Measurements from ENCODE around the gene PTH1R. TPM values are rescaled to one million over a fixed set of nuclear protein-coding genes. Genes with fewer than 3 reads are reported as not detected.

Gene PTH1R
- total and polyA plus RNA-seq, 10 of the 15 experiments (the other 5 are each of a cell fraction or from before 2014, with no cell fraction given), result not detected

DNA sequence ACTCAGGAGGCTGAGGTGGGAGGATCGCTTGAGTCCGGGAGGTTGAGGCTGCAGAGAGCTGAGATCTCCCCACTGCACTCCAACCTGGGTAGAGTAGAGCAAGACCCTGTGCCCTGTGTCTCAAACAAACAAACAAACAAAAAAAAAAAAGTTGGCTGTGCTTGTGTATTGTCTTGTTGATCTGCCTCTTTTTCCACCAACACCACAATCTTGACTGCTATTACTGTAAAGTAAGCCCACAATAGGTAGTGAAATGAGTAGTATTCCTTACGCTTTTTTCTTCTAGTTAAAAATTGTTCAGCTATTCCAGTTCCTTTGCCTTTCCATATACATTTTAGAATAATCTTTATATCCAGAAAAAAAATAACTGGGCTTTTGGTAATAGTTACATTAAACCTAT lies 35.5 kb downstream of the PTH1R start:
- in situ Hi-C loops (cut with MboI) (no loop called here), intact Hi-C loops (cut with micrococcal nuclease; ENCODE audit: unreplicated experiment) (no loop called here)
- no TSS peak for BruUV-seq (replicated peaks)
- Histone ChIP-seq H4K20me1 (ENCODE audit: control insufficient read depth, insufficient read depth) (no peaks in the 10 kb centered on the region), H3K9ac (ENCODE audit: control insufficient read depth, insufficient read depth, low read length) (no peak overlapping the region), H3K79me2 (ENCODE audit: control insufficient read depth, insufficient read depth, low read length) (no peaks in the 10 kb centered on the region), H3K4me1 (ENCODE audit: control insufficient read depth, insufficient read depth, low read length) (peaks cover 5% of the 10 kb centered on the region), H3K4me2 (ENCODE audit: control insufficient read depth, insufficient read depth) (no peak overlapping the region), H3K4me3 (no peak overlapping the region), H3K36me3 (ENCODE audit: control insufficient read depth in 2 of 2, insufficient read depth in 2 of 2, low read length in 1 of 2) (peaks cover 2 to 15% of the 10 kb centered on the region in 2 experiments; a peak in 3 of 4 replicates), H2AFZ (ENCODE audit: control insufficient read depth, low read depth, low read length) (no peak overlapping the region), H3K27me3 (replicated peaks in 1 of 2; ENCODE audit: control insufficient read depth in 2 of 2, insufficient read depth in 2 of 2, low read length in 1 of 2) (no peaks in the 10 kb centered on the region), H3K27ac (ENCODE audit: control insufficient read depth, insufficient read depth) (no peak overlapping the region), H3K9me3 (replicated peaks; ENCODE audit: control insufficient read depth, insufficient read depth, low read length) (peaks cover 6% of the 10 kb centered on the region; the same call in 2 of the 3 replicates)
- ChIA-PET RAD21 (ENCODE audit: unreplicated experiment) (interaction anchor here (0.8 to 1.7 kb wide), 4 partner anchors 10 to 85 kb away, joined by 3 to 5 read pairs (median 4); no protein-coding TSS in a partner anchor), CTCF (interaction anchor here (0.6 to 3.9 kb wide), 9 partner anchors 11 to 1107 kb away, joined by 3 to 15 read pairs (median 4); no protein-coding TSS in a partner anchor), POLR2A (interaction anchor here (0.6 to 0.7 kb wide), 2 partner anchors 26 to 309 kb away, joined by 7 read pairs; no protein-coding TSS in a partner anchor), SMC1A (ENCODE audit: uncharacterized antibody, unreplicated experiment) (interaction anchor here (0.6 to 1.5 kb wide), 8 partner anchors 18 to 424 kb away, joined by 3 to 4 read pairs (median 3); no protein-coding TSS in a partner anchor)
- TF ChIP-seq BCL11A (IDR thresholded peaks at IDR 0.05; ENCODE audit: low read depth, low read length) (0 out of 2 replicates have a peak, but pooled peaks have one; percentile 38), HDAC6 (IDR thresholded peaks at IDR 0.05; ENCODE audit: unreplicated experiment) (no peak), TCF7 (IDR thresholded peaks at IDR 0.05; ENCODE audit: borderline replicate concordance) (no peak), JUNB (IDR thresholded peaks at IDR 0.05) (peak; percentile 71), HDGF (IDR thresholded peaks at IDR 0.05) (no peak), MEF2A (IDR thresholded peaks at IDR 0.05; ENCODE audit: insufficient read depth, low read depth, low read length) (0 out of 2 replicates have a peak, but pooled peaks have one; percentile 37), IRF4 (IDR thresholded peaks at IDR 0.05; ENCODE audit: low read depth, low read length) (peak; percentile 68; the same call in 1 of the 2 replicates), RFX5 (IDR thresholded peaks at IDR 0.05; ENCODE audit: low read depth, low read length) (no peak), CHD4 (IDR thresholded peaks at IDR 0.05) (no peak), ZNF384 (IDR thresholded peaks at IDR 0.05; ENCODE audit: borderline replicate concordance, low read depth, low read length) (0 out of 2 replicates have a peak, but pooled peaks have one; percentile 24), RUNX3 (IDR thresholded peaks at IDR 0.05; ENCODE audit: low read length) (peak; percentile 87), NBN (IDR thresholded peaks at IDR 0.05) (no peak), IKZF2 (IDR thresholded peaks at IDR 0.05) (no peak), NFIC (IDR thresholded peaks at IDR 0.05; ENCODE audit: low read depth, low read length) (no peak)
- TF ChIP-seq, protein P1, sequence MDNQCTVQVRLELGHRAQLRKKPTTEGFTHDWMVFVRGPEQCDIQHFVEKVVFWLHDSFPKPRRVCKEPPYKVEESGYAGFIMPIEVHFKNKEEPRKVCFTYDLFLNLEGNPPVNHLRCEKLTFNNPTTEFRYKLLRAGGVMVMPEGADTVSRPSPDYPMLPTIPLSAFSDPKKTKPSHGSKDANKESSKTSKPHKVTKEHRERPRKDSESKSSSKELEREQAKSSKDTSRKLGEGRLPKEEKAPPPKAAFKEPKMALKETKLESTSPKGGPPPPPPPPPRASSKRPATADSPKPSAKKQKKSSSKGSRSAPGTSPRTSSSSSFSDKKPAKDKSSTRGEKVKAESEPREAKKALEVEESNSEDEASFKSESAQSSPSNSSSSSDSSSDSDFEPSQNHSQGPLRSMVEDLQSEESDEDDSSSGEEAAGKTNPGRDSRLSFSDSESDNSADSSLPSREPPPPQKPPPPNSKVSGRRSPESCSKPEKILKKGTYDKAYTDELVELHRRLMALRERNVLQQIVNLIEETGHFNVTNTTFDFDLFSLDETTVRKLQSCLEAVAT (IDR thresholded peaks at IDR 0.05), result no peak
- TF ChIP-seq, protein P2, sequence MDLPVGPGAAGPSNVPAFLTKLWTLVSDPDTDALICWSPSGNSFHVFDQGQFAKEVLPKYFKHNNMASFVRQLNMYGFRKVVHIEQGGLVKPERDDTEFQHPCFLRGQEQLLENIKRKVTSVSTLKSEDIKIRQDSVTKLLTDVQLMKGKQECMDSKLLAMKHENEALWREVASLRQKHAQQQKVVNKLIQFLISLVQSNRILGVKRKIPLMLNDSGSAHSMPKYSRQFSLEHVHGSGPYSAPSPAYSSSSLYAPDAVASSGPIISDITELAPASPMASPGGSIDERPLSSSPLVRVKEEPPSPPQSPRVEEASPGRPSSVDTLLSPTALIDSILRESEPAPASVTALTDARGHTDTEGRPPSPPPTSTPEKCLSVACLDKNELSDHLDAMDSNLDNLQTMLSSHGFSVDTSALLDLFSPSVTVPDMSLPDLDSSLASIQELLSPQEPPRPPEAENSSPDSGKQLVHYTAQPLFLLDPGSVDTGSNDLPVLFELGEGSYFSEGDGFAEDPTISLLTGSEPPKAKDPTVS (IDR thresholded peaks at IDR 0.05; ENCODE audit: low read depth, low read length), result no peak
- TF ChIP-seq, protein P3, sequence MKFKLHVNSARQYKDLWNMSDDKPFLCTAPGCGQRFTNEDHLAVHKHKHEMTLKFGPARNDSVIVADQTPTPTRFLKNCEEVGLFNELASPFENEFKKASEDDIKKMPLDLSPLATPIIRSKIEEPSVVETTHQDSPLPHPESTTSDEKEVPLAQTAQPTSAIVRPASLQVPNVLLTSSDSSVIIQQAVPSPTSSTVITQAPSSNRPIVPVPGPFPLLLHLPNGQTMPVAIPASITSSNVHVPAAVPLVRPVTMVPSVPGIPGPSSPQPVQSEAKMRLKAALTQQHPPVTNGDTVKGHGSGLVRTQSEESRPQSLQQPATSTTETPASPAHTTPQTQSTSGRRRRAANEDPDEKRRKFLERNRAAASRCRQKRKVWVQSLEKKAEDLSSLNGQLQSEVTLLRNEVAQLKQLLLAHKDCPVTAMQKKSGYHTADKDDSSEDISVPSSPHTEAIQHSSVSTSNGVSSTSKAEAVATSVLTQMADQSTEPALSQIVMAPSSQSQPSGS (IDR thresholded peaks at IDR 0.05; ENCODE audit: low read length), result 0 out of 2 replicates have a peak, but pooled peaks have one; percentile 26
- TF ChIP-seq, protein P4, sequence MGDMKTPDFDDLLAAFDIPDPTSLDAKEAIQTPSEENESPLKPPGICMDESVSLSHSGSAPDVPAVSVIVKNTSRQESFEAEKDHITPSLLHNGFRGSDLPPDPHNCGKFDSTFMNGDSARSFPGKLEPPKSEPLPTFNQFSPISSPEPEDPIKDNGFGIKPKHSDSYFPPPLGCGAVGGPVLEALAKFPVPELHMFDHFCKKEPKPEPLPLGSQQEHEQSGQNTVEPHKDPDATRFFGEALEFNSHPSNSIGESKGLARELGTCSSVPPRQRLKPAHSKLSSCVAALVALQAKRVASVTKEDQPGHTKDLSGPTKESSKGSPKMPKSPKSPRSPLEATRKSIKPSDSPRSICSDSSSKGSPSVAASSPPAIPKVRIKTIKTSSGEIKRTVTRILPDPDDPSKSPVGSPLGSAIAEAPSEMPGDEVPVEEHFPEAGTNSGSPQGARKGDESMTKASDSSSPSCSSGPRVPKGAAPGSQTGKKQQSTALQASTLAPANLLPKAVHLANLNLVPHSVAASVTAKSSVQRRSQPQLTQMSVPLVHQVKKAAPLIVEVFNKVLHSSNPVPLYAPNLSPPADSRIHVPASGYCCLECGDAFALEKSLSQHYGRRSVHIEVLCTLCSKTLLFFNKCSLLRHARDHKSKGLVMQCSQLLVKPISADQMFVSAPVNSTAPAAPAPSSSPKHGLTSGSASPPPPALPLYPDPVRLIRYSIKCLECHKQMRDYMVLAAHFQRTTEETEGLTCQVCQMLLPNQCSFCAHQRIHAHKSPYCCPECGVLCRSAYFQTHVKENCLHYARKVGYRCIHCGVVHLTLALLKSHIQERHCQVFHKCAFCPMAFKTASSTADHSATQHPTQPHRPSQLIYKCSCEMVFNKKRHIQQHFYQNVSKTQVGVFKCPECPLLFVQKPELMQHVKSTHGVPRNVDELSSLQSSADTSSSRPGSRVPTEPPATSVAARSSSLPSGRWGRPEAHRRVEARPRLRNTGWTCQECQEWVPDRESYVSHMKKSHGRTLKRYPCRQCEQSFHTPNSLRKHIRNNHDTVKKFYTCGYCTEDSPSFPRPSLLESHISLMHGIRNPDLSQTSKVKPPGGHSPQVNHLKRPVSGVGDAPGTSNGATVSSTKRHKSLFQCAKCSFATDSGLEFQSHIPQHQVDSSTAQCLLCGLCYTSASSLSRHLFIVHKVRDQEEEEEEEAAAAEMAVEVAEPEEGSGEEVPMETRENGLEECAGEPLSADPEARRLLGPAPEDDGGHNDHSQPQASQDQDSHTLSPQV (IDR thresholded peaks at IDR 0.05), result no peak
- DNase-seq (ENCODE audit: low read depth, low spot score) (no peak), ATAC-seq (peak; percentile 13; the same call in 2 of the 3 replicates), FAIRE-seq (no peak)
- WGBS (ENCODE audit: insufficient coverage, insufficient replicate concordance, low lambda C conversion rate, missing lambda C conversion rate), result 67% methylated on average over 3 of the region's 3 CpGs

Data from GM12878 (cell line).